SK-N-SH (cell line): ENCODE measurements around the gene MTR. TPM values are rescaled to one million over a fixed set of nuclear protein-coding genes. Genes with fewer than 3 reads are reported as not detected.

Experiments used
- CTCF ChIA-PET: fragments of 300-600, 350-600 bp; formaldehyde crosslinking; extraction: SDS; loops from one replicate; lab custom pipeline; 2021; lab: Yijun Ruan, JAX
- POLR2A ChIA-PET: fragments of 350-600 bp; sonication (Branson Sonifier 250); formaldehyde crosslinking; extraction: SDS; loops from one replicate; lab custom pipeline; 2020; ENCODE audit warnings: antibody characterized with exemption, inconsistent platforms; lab: Yijun Ruan, JAX
- DNase-seq: peaks from one replicate; pipeline ENCODE4 v3.0.0; 2012
- H2AFZ ChIP-seq: fragments of 200-600 bp; sonication (generic); 2 replicates; pipeline ENCODE4 v1.8.1; 2016; ENCODE audit warnings: antibody characterized with exemption, mild to moderate bottlenecking, low read depth
- H3F3A ChIP-seq: fragments of 200-600 bp; sonication (generic); replicated peaks from 2 replicates; pipeline ENCODE3; 2016; ENCODE audit warnings: antibody characterized with exemption, mild to moderate bottlenecking; ENCODE audit not compliant: insufficient read depth
- H3K27ac ChIP-seq, 2 experiments: fragments of 200-500 bp in 1 of 2; fragments of 200-600 bp in 1 of 2; sonication (Bioruptor generic) in 1 of 2; sonication (generic), shearing (Covaris generic) in 1 of 2; 2 replicates each; pipeline versions ENCODE4 v1.5.1 to v1.6.1; 2014 to 2016; ENCODE audit warnings: low read depth in 2 of 2, inconsistent platforms in 1 of 2, low read length in 1 of 2, mild to moderate bottlenecking in 1 of 2, mixed read lengths in 1 of 2
- H3K27me3 ChIP-seq: fragments of 200-600 bp; sonication (generic), shearing (Covaris generic); 2 replicates; pipeline ENCODE4 v1.6.1; 2016; ENCODE audit warnings: mixed run types; ENCODE audit not compliant: insufficient read depth
- H3K36me3 ChIP-seq, 2 experiments: fragments of 200-500 bp in 1 of 2; fragments of 200-600 bp in 1 of 2; sonication (Bioruptor generic) in 1 of 2; sonication (generic) in 1 of 2; replicated peaks in 1 of 2; 2 replicates each; pipeline versions ENCODE3 to v1.5.1; 2014 to 2016; ENCODE audit warnings: low read length in 1 of 2, mild to moderate bottlenecking in 1 of 2; ENCODE audit not compliant: insufficient read depth in 2 of 2, control insufficient read depth in 1 of 2
- H3K4me1 ChIP-seq, 2 experiments: fragments of 200-500 bp in 1 of 2; fragments of 200-600 bp in 1 of 2; sonication (Bioruptor generic) in 1 of 2; sonication (generic), shearing (Covaris generic) in 1 of 2; 2 replicates each; pipeline versions ENCODE4 v1.5.1 to v1.6.1; 2014 to 2016; ENCODE audit warnings: low read depth in 1 of 2, low read length in 1 of 2, mixed run types in 1 of 2; ENCODE audit not compliant: insufficient read depth in 2 of 2, control insufficient read depth in 1 of 2
- H3K4me2 ChIP-seq: fragments of 200-600 bp; sonication (generic), shearing (Covaris generic); 2 replicates; pipeline ENCODE4 v1.6.1; 2017; ENCODE audit warnings: mixed run types
- H3K4me3 ChIP-seq, 2 experiments: fragments of 200-500 bp in 1 of 2; fragments of 200-600 bp in 1 of 2; sonication (Bioruptor generic) in 1 of 2; sonication (generic), shearing (Covaris generic) in 1 of 2; 2 replicates each; pipeline versions ENCODE4 v1.5.1 to v1.8.1; 2014 to 2016; ENCODE audit warnings: low read depth in 2 of 2, inconsistent platforms in 1 of 2, low read length in 1 of 2, mild to moderate bottlenecking in 1 of 2, mixed read lengths in 1 of 2, moderate library complexity in 1 of 2
- H3K79me2 ChIP-seq: fragments of 200-600 bp; sonication (generic); 2 replicates; pipeline ENCODE4 v1.8.1; 2017; ENCODE audit warnings: mild to moderate bottlenecking; ENCODE audit not compliant: insufficient read depth
- H3K9ac ChIP-seq: fragments of 200-600 bp; sonication (generic); 2 replicates; pipeline ENCODE4 v1.6.1; 2017; ENCODE audit warnings: mixed run types
- H3K9me2 ChIP-seq: fragments of 200-600 bp; sonication (generic); 2 replicates; pipeline ENCODE4 v1.6.1; 2017; ENCODE audit warnings: mixed run types
- H3K9me3 ChIP-seq: fragments of 200-600 bp; sonication (generic); 2 replicates; pipeline ENCODE4 v1.6.1; 2017; ENCODE audit warnings: mixed run types, mild to moderate bottlenecking, moderate library complexity
- H4K20me1 ChIP-seq: fragments of 200-600 bp; sonication (generic); 2 replicates; pipeline ENCODE4 v1.6.1; 2017; ENCODE audit warnings: mild to moderate bottlenecking, mixed run types; ENCODE audit not compliant: insufficient read depth
- CHD2 ChIP-seq: fragments of 150-350 bp; IDR thresholded peaks from 2 replicates; pipeline ENCODE4 v1.6.1; 2018; ENCODE audit warnings: low read length; ENCODE audit not compliant: partially characterized antibody
- FOSL2 ChIP-seq: IDR thresholded peaks from 2 replicates; pipeline ENCODE4 v1.4.0; 2012; ENCODE audit warnings: low read depth, mild to moderate bottlenecking, moderate library complexity, borderline replicate concordance
- FOXJ3 ChIP-seq: sonication (generic); formaldehyde crosslinking; IDR thresholded peaks from 2 replicates; pipeline ENCODE4 v1.5.1; 2020; ENCODE audit warnings: mild to moderate bottlenecking, missing genetic modification reagents
- GATA2 ChIP-seq: sonication (generic); formaldehyde crosslinking; IDR thresholded peaks from 2 replicates; pipeline ENCODE4 v1.5.0; 2020; ENCODE audit warnings: mild to moderate bottlenecking, missing genetic modification reagents
- JUND ChIP-seq: IDR thresholded peaks from 2 replicates; pipeline ENCODE4 v1.4.0; 2012
- MEF2A ChIP-seq: IDR thresholded peaks from 2 replicates; pipeline ENCODE4 v1.4.0; 2012; ENCODE audit warnings: low read depth, borderline replicate concordance
- MXI1 ChIP-seq: IDR thresholded peaks from 2 replicates; pipeline ENCODE4 v1.6.1; 2012; ENCODE audit warnings: mild to moderate bottlenecking, low read depth, low read length, improper control_type of control experiment
- RAD21 ChIP-seq: IDR thresholded peaks from 2 replicates; pipeline ENCODE4 v1.6.1; 2012; ENCODE audit warnings: mild to moderate bottlenecking, low read length
- REST ChIP-seq: IDR thresholded peaks from 2 replicates; pipeline ENCODE4 v1.6.1; 2012; ENCODE audit warnings: mild to moderate bottlenecking, low read depth, low read length, moderate library complexity
- RXRA ChIP-seq: IDR thresholded peaks from 2 replicates; pipeline ENCODE4 v1.4.0; 2012; ENCODE audit warnings: low read depth, mild to moderate bottlenecking, borderline replicate concordance
- SIN3A ChIP-seq: IDR thresholded peaks from 2 replicates; pipeline ENCODE4 v1.6.1; 2012; ENCODE audit warnings: low read depth, mild to moderate bottlenecking, low read length, moderate library complexity, borderline replicate concordance
- SMC3 ChIP-seq: IDR thresholded peaks from 2 replicates; pipeline ENCODE4 v1.6.1; 2012; ENCODE audit warnings: low read depth, low read length, improper control_type of control experiment
- TAF1 ChIP-seq: IDR thresholded peaks from 2 replicates; pipeline ENCODE4 v1.6.1; 2012; ENCODE audit warnings: low read depth, mild to moderate bottlenecking, low read length, moderate library complexity, borderline replicate concordance
- TCF12 ChIP-seq: IDR thresholded peaks from 2 replicates; pipeline ENCODE4 v1.4.0; 2012
- WGBS: methylation state at CpG from one replicate; pipeline ENCODE4 v1.1.6; 2017; ENCODE audit warnings: low lambda C conversion rate; 5-methylcytosine and 5-hydroxymethylcytosine counted together
- polyA plus RNA-seq, 3 experiments: library from polyadenylated mRNA; depleted of rRNA; stranded (reverse); fragments of >200 nt; gene quantifications; 2 replicates each; pipeline ENCODE4 v1.2.3, GENCODE V29; 2012
- TF ChIP-seq, protein P1 (sequence below): fragments of 200-600 bp; sonication (generic); IDR thresholded peaks from 2 replicates; pipeline ENCODE4 v1.6.1; 2017; ENCODE audit warnings: antibody characterized with exemption, mild to moderate bottlenecking, moderate library complexity
- TF ChIP-seq, protein P2 (sequence below): IDR thresholded peaks from 2 replicates; pipeline ENCODE4 v1.4.0; 2012; ENCODE audit warnings: low read depth, borderline replicate concordance

The MTR gene
- polyA plus RNA-seq, 1 of the 3 experiments (the other 2 are of a cell fraction): 5.4 TPM

- TF ChIP-seq SIN3A (no peak), MXI1 (no peak)
These were observed 43.2 kb upstream of the MTR start (continued) for GRCh38 chr1:236751935-236752334.

- no peak overlapping the region for H3K4me2 ChIP-seq
- H3K9ac ChIP-seq: no peak overlapping the region
- H3K9me2 ChIP-seq: no peaks in the 10 kb centered on the region
- H3K27ac ChIP-seq: no peak overlapping the region
- peak; percentile 58 for DNase-seq
- no peaks in the 10 kb centered on the region for H4K20me1 ChIP-seq
- TF ChIP-seq REST: no peak
- no peak for TF ChIP-seq FOSL2
- no peak for TF ChIP-seq RXRA
- no peak for TF ChIP-seq MEF2A
- no peak for TF ChIP-seq FOXJ3 (CRISPR knock-in tag)
- peak; percentile 34; the same call in 1 of the 2 replicates for TF ChIP-seq SMC3
- TF ChIP-seq TAF1: no peak
- no peak for TF ChIP-seq SIN3A
- TF ChIP-seq, protein P1, sequence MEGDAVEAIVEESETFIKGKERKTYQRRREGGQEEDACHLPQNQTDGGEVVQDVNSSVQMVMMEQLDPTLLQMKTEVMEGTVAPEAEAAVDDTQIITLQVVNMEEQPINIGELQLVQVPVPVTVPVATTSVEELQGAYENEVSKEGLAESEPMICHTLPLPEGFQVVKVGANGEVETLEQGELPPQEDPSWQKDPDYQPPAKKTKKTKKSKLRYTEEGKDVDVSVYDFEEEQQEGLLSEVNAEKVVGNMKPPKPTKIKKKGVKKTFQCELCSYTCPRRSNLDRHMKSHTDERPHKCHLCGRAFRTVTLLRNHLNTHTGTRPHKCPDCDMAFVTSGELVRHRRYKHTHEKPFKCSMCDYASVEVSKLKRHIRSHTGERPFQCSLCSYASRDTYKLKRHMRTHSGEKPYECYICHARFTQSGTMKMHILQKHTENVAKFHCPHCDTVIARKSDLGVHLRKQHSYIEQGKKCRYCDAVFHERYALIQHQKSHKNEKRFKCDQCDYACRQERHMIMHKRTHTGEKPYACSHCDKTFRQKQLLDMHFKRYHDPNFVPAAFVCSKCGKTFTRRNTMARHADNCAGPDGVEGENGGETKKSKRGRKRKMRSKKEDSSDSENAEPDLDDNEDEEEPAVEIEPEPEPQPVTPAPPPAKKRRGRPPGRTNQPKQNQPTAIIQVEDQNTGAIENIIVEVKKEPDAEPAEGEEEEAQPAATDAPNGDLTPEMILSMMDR: peak; percentile 30
- TF ChIP-seq JUND: no peak
- no peak for TF ChIP-seq MXI1
- no peak for TF ChIP-seq TCF12
- TF ChIP-seq GATA2 (CRISPR knock-in tag): no peak
- TF ChIP-seq, protein P2, sequence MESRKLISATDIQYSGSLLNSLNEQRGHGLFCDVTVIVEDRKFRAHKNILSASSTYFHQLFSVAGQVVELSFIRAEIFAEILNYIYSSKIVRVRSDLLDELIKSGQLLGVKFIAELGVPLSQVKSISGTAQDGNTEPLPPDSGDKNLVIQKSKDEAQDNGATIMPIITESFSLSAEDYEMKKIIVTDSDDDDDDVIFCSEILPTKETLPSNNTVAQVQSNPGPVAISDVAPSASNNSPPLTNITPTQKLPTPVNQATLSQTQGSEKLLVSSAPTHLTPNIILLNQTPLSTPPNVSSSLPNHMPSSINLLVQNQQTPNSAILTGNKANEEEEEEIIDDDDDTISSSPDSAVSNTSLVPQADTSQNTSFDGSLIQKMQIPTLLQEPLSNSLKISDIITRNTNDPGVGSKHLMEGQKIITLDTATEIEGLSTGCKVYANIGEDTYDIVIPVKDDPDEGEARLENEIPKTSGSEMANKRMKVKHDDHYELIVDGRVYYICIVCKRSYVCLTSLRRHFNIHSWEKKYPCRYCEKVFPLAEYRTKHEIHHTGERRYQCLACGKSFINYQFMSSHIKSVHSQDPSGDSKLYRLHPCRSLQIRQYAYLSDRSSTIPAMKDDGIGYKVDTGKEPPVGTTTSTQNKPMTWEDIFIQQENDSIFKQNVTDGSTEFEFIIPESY: no peak
- peak; percentile 72 for TF ChIP-seq RAD21
- no peak for TF ChIP-seq CHD2
- CTCF ChIA-PET: interaction anchor here (0.6 to 2.7 kb wide), 11 partner anchors 10 to 809 kb away, joined by 3 to 14 read pairs (median 4); partner anchors contain the start of gene RYR2
- no peaks in the 10 kb centered on the region for H3K27me3 ChIP-seq
- H3K79me2 ChIP-seq: no peaks in the 10 kb centered on the region
- H3F3A ChIP-seq: no peaks in the 10 kb centered on the region
- H3K4me1 ChIP-seq: peaks cover 0 to 2% of the 10 kb centered on the region in 2 experiments; a peak in 1 of 4 replicates
- no peak overlapping the region for H2AFZ ChIP-seq
- WGBS: 69% methylated on average over 5 of the region's 5 CpGs
- POLR2A ChIA-PET: no interaction called here
- no peak overlapping the region for H3K4me3 ChIP-seq
- no peaks in the 10 kb centered on the region for H3K9me3 ChIP-seq
- H3K36me3 ChIP-seq: no peaks in the 10 kb centered on the region
These were observed 41.6 kb upstream of the MTR start for GRCh38 chr1:236753516-236753915.
